ENCODE measurements around the gene IP6K2. TPM values are rescaled to one million over a fixed set of nuclear protein-coding genes. Genes with fewer than 3 reads are reported as not detected.

The IP6K2 gene
- total RNA-seq, 4 donors from 2014 or later = 97.6 to 211 (median 163) TPM

- TF ChIP-seq POLR2A (IDR thresholded peaks at IDR 0.05) (no peak), CTCF (IDR thresholded peaks at IDR 0.05) (no peak)
- H3K4me3 ChIP-seq = no peak overlapping the region
- no peaks in the 10 kb centered on the region for H3K9me3 ChIP-seq
- H3K4me1 ChIP-seq = no peaks in the 10 kb centered on the region
- H3K27ac ChIP-seq = no peak overlapping the region
- DNase-seq = no peak
- H3K36me3 ChIP-seq = peaks cover 0 to 36% (median 0%) of the 10 kb centered on the region in 3 donors
- H3K27me3 ChIP-seq = no peaks in the 10 kb centered on the region
Measured at GRCh38 chr3:48698891-48699290, 18.1 kb downstream of the IP6K2 start.

GRCh38 chr3:48697952-48698351 is 19.1 kb downstream of the IP6K2 start:
- DNase-seq = no peak
- no peaks in the 10 kb centered on the region for H3K27me3 ChIP-seq
- TF ChIP-seq CTCF (IDR thresholded peaks at IDR 0.05) = peak in 1 of 6 experiments; percentile 40
- TF ChIP-seq POLR2A (IDR thresholded peaks at IDR 0.05) = no peak
- H3K27ac ChIP-seq = no peak overlapping the region
- H3K36me3 ChIP-seq = peaks cover 0 to 46% (median 0%) of the 10 kb centered on the region in 3 donors
- H3K9me3 ChIP-seq = no peaks in the 10 kb centered on the region
- H3K4me3 ChIP-seq = no peak overlapping the region
- no peaks in the 10 kb centered on the region for H3K4me1 ChIP-seq

- no peak for DNase-seq
- TF ChIP-seq CTCF (IDR thresholded peaks at IDR 0.05) (no peak), POLR2A (IDR thresholded peaks at IDR 0.05) (no peak)
- no peaks in the 10 kb centered on the region for H3K4me1 ChIP-seq
- peak overlapping the region in 3 of 4 donors; percentile 61 to 82 (median 62) for H3K27ac ChIP-seq
- H3K36me3 ChIP-seq = peaks cover 0 to 59% (median 0%) of the 10 kb centered on the region in 3 donors
- no peaks in the 10 kb centered on the region for H3K9me3 ChIP-seq
- H3K4me3 ChIP-seq = no peak overlapping the region
- no peaks in the 10 kb centered on the region for H3K27me3 ChIP-seq
Measured at GRCh38 chr3:48696601-48697000, 20.4 kb downstream of the IP6K2 start.

GRCh38 chr3:48696156-48696555 is 20.9 kb downstream of the IP6K2 start:
- no peaks in the 10 kb centered on the region for H3K4me1 ChIP-seq

GRCh38 chr3:48695393-48695753 is 21.6 kb downstream of the IP6K2 start:
- no peak for TF ChIP-seq CTCF (IDR thresholded peaks at IDR 0.05)
- peak in 1 of 2 donors; percentile 20 for TF ChIP-seq POLR2A (IDR thresholded peaks at IDR 0.05)
- Histone ChIP-seq H3K36me3 (peaks cover 0 to 71% (median 0%) of the 10 kb centered on the region in 3 donors), H3K4me1 (no peaks in the 10 kb centered on the region), H3K4me3 (peak overlapping the region in 2 of 4 donors; percentile 39 to 42), H3K27ac (peak overlapping the region; percentile 53 to 83 (median 72)), H3K9me3 (no peaks in the 10 kb centered on the region), H3K27me3 (no peaks in the 10 kb centered on the region)
- peak in 1 of 3 donors; percentile 64 for DNase-seq

More at GRCh38 chr3:48696156-48696555, 20.9 kb downstream of the IP6K2 start:
- peak overlapping the region in 3 of 4 donors; percentile 61 to 82 (median 62) for H3K27ac ChIP-seq
- no peak for DNase-seq
- TF ChIP-seq POLR2A (IDR thresholded peaks at IDR 0.05) (no peak), CTCF (IDR thresholded peaks at IDR 0.05) (no peak)
- H3K27me3 ChIP-seq = no peaks in the 10 kb centered on the region
- H3K36me3 ChIP-seq = peaks cover 0 to 64% (median 0%) of the 10 kb centered on the region in 3 donors
- H3K9me3 ChIP-seq = no peaks in the 10 kb centered on the region
- H3K4me3 ChIP-seq = no peak overlapping the region
